Measurements from ENCODE around the gene ACAP2. TPM values are rescaled to one million over a fixed set of nuclear protein-coding genes. Genes with fewer than 3 reads are reported as not detected.
"Not testable (repeated sequence)": the region's sequence is repeated elsewhere in the genome, so short reads cannot be mapped to it uniquely, and the experiment has no call there.

Gene ACAP2
- polyA plus RNA-seq, 1 donor from 2014 or later: 88.7 TPM

GRCh38 chr3:195354009-195354408, 88.8 kb downstream of the ACAP2 start:
- H3K27me3 ChIP-seq (ENCODE audit: insufficient read depth, low read depth, low read length); H4K20me1 ChIP-seq (ENCODE audit: insufficient read depth); H3K27ac ChIP-seq (ENCODE audit: low read length); H3K79me2 ChIP-seq (replicated peaks; ENCODE audit: insufficient read depth, low read length); H3K9ac ChIP-seq (ENCODE audit: low read length); H3K4me2 ChIP-seq (ENCODE audit: low read length); H3K4me3 ChIP-seq (ENCODE audit: low read length); H3F3A ChIP-seq (ENCODE audit: insufficient read depth, low read length, poor library complexity, severe bottlenecking); H2AFZ ChIP-seq (ENCODE audit: low read depth, low read length); H3K9me2 ChIP-seq (ENCODE audit: insufficient read depth, low read length); H3K36me3 ChIP-seq (ENCODE audit: insufficient read depth, low read length); H3K9me3 ChIP-seq (ENCODE audit: low read length): not testable (repeated sequence)

- TF ChIP-seq REST (IDR thresholded peaks at IDR 0.05; ENCODE audit: borderline replicate concordance): no peak
- no peak for TF ChIP-seq POLR2AphosphoS5 (IDR thresholded peaks at IDR 0.05)
- TF ChIP-seq TAF1 (IDR thresholded peaks at IDR 0.05; ENCODE audit: low read depth): no peak
- no peak for TF ChIP-seq RAD21 (conservative IDR thresholded peaks at IDR 0.05)
- Histone ChIP-seq H3F3A (ENCODE audit: insufficient read depth, low read length, poor library complexity, severe bottlenecking) (no peaks in the 10 kb centered on the region), H3K9ac (ENCODE audit: low read length) (no peak overlapping the region), H3K9me3 (ENCODE audit: low read length) (no peaks in the 10 kb centered on the region), H3K79me2 (replicated peaks; ENCODE audit: insufficient read depth, low read length) (no peaks in the 10 kb centered on the region), H3K4me2 (ENCODE audit: low read length) (no peak overlapping the region), H3K36me3 (ENCODE audit: insufficient read depth, low read length) (no peaks in the 10 kb centered on the region), H2AFZ (ENCODE audit: low read depth, low read length) (no peak overlapping the region), H3K27ac (ENCODE audit: low read length) (no peak overlapping the region), H3K27me3 (ENCODE audit: insufficient read depth, low read depth, low read length) (no peaks in the 10 kb centered on the region), H3K9me2 (ENCODE audit: insufficient read depth, low read length) (no peaks in the 10 kb centered on the region), H3K4me3 (ENCODE audit: low read length) (no peak overlapping the region), H4K20me1 (ENCODE audit: insufficient read depth) (no peaks in the 10 kb centered on the region)
Measured at GRCh38 chr3:195352895-195353488, 89.8 kb downstream of the ACAP2 start.

GRCh38 chr3:195348426-195349115, 94.2 kb downstream of the ACAP2 start:
- Histone ChIP-seq H3K36me3 (ENCODE audit: insufficient read depth, low read length) (no peaks in the 10 kb centered on the region), H3K79me2 (replicated peaks; ENCODE audit: insufficient read depth, low read length) (no peaks in the 10 kb centered on the region), H3K27ac (ENCODE audit: low read length) (no peak overlapping the region), H3K9me2 (ENCODE audit: insufficient read depth, low read length) (no peaks in the 10 kb centered on the region), H3K4me2 (ENCODE audit: low read length) (no peak overlapping the region), H4K20me1 (ENCODE audit: insufficient read depth) (no peaks in the 10 kb centered on the region), H3K4me3 (ENCODE audit: low read length) (no peak overlapping the region), H3K27me3 (ENCODE audit: insufficient read depth, low read depth, low read length) (no peaks in the 10 kb centered on the region), H3K9ac (ENCODE audit: low read length) (no peak overlapping the region), H3K9me3 (ENCODE audit: low read length) (no peaks in the 10 kb centered on the region), H2AFZ (ENCODE audit: low read depth, low read length) (no peak overlapping the region), H3F3A (ENCODE audit: insufficient read depth, low read length, poor library complexity, severe bottlenecking) (no peaks in the 10 kb centered on the region)
- TF ChIP-seq MXI1 (conservative IDR thresholded peaks at IDR 0.05; ENCODE audit: poor library complexity, severe bottlenecking) (no peak), TAF1 (IDR thresholded peaks at IDR 0.05; ENCODE audit: low read depth) (no peak)

GRCh38 chr3:195337747-195338146, 105.1 kb downstream of the ACAP2 start:
- no peak overlapping the region for H3K9ac ChIP-seq (ENCODE audit: low read length)
- no peak overlapping the region for H2AFZ ChIP-seq (ENCODE audit: low read depth, low read length)
- no peaks in the 10 kb centered on the region for H3K9me2 ChIP-seq (ENCODE audit: insufficient read depth, low read length)
- H3K4me3 ChIP-seq (ENCODE audit: low read length): no peak overlapping the region
- H4K20me1 ChIP-seq (ENCODE audit: insufficient read depth): no peaks in the 10 kb centered on the region
- no peaks in the 10 kb centered on the region for H3K79me2 ChIP-seq (replicated peaks; ENCODE audit: insufficient read depth, low read length)
- no peaks in the 10 kb centered on the region for H3F3A ChIP-seq (ENCODE audit: insufficient read depth, low read length, poor library complexity, severe bottlenecking)
- H3K27me3 ChIP-seq (ENCODE audit: insufficient read depth, low read depth, low read length): no peaks in the 10 kb centered on the region
- no peaks in the 10 kb centered on the region for H3K36me3 ChIP-seq (ENCODE audit: insufficient read depth, low read length)
- H3K27ac ChIP-seq (ENCODE audit: low read length): no peak overlapping the region
- H3K4me2 ChIP-seq (ENCODE audit: low read length): no peak overlapping the region
- H3K9me3 ChIP-seq (ENCODE audit: low read length): no peaks in the 10 kb centered on the region
- TF ChIP-seq MXI1 (conservative IDR thresholded peaks at IDR 0.05; ENCODE audit: poor library complexity, severe bottlenecking): no peak
- no peak for TF ChIP-seq EZH2 (IDR thresholded peaks at IDR 0.05; ENCODE audit: borderline replicate concordance, insufficient read depth, low read length, poor library complexity, severe bottlenecking)
- TF ChIP-seq SMC3 (conservative IDR thresholded peaks at IDR 0.05; ENCODE audit: poor library complexity): no peak
- no peak for TF ChIP-seq CTCF (IDR thresholded peaks at IDR 0.05; ENCODE audit: poor library complexity, severe bottlenecking)
- no peak for TF ChIP-seq EP300 (conservative IDR thresholded peaks at IDR 0.05; ENCODE audit: poor library complexity, severe bottlenecking)
- no peak for TF ChIP-seq POLR2AphosphoS5 (IDR thresholded peaks at IDR 0.05)
- TF ChIP-seq TAF1 (IDR thresholded peaks at IDR 0.05; ENCODE audit: low read depth): no peak
